GM23248 (cell line): ENCODE data around the gene ERAS.

Source experiments
- EZH2 ChIP-seq: fragments of 200-600 bp; sonication (generic); IDR thresholded peaks from 2 replicates; pipeline ENCODE4 v1.6.1; 2018; ENCODE audit warnings: antibody characterized with exemption, mild to moderate bottlenecking; ENCODE audit not compliant: insufficient read depth, poor library complexity, severe bottlenecking
- EZH2phosphoT487 ChIP-seq: fragments of 200-600 bp; sonication (generic); IDR thresholded peaks from 2 replicates; pipeline ENCODE4 v1.6.1; 2018; ENCODE audit warnings: antibody characterized with exemption, moderate library complexity, mild to moderate bottlenecking, low read depth; ENCODE audit not compliant: insufficient read depth

DNA sequence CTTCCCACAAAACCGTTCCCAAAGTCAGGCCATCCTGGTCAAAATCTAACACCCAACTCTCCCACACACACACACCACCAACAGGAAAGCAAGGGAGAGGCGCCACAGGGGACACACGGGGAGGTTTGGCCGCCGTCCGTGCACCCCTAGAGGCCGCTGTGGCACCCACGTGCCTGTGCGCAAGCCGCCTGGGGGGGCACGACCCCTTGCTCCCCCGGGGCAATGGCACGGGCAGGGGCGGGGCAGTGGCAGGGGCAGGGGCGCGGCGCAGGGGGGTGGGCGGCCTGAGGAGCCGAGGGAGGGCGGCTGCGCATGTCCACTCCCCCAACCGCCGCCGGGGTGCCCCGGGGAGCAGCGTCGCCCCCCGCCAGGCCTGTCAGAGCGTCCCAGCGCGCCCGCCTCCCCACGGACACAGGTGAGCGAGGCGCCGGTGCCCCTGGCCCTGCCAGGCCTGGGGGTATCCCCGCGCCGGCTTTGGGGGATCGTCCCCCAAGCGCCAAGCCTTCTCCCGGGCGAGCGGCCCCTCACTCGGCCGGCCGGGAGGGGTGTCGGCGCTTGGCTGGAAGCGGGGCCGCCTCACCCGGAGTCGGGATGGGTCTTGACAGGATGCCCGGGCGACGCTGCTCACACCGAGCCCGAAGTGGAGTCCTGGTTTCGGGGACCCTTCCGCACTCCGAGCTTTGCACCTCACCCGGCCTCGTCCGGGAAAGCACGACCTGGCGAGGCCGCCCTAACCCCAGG, at the start of gene ERAS:
- TF ChIP-seq EZH2 = no peak
- TF ChIP-seq EZH2phosphoT487 = no peak
